ENCODE data around the gene CRTC1.
"Not testable (repeated sequence)": the region's sequence is repeated elsewhere in the genome, so short reads cannot be mapped to it uniquely, and the experiment has no call there.

CRTC1 gene

DNA sequence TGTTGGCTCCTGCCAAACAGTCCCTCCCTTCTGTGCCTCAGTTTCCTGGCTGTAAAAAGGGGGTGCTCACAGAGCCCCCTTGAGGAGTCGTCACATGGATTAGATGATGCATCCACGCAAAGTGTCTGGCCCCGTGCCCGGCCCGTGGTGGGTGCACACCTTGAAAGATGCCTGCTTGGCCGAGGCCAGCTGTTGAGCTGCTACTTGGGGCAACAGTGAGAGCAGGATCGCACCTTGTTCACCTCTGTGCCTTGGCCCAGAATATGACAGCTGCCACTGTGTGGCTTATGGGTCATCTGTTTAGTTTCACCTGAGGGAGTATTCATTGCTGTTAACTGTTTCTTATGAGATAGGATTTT is 17.7 kb downstream of the CRTC1 start:
- no peak for DNase-seq (ENCODE audit: low read depth)

GRCh38 chr19:18704054-18704453 is 20.6 kb downstream of the CRTC1 start:
- DNase-seq (ENCODE audit: low read depth), result no peak

DNA sequence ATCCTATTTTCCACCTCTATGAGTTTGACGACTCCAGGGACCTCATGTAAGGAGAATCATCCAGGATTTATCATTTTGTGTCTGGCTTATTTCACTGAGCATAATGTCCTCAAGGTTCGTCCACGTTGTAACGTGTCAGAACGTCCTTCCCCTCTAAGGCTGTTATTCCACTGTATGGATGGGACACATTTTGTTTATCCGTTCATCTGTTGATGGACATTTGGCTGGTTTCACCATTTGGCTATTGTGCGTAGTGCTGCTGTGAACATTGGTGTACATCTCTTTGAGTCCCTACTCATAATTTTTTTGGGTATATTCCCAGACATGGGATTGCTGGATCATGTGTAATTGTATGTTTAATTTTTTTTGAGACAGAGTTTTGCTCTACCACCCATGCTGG is 21.5 kb downstream of the CRTC1 start:
- no peak for DNase-seq (ENCODE audit: low read depth)

DNA sequence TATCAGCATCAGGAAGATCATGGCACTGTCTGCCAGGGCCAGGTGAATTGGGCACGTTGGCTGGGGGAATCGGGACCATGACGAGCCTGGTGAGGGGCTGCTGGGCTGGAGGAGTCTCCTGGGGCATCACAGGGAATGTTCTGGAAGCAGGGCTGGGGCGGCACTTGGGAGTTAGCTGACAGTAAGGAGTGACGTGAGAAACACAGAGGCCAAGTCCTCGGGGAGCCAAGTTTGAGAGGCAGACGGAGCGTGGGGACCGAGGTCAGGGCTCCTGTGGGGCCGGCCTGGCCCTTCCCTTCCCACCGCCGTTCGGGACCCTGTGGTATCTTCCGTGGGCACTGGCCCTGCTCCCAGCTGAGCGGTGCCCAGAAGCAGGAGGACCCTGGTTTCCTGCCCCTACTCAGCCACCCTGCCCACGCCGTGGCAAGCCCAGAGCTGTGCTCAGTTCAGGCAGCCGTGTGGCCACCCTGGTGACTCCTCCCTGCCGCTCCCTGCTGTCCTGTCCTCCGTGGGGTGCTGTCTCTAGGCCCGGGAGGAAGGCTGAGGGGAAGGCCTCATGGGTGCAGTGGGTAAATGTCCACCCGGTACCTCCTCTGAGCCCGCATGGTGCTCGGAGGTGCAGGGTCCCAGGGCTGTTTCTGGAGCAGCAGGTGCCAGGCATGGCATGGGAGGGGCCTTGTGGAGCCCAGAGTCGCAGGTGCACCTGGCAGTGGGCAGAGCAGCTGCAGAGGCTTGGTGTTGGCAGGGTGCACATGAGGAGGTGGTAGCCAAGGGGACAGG is 25.2 kb downstream of the CRTC1 start:
- no peak for DNase-seq (ENCODE audit: low read depth)

DNA sequence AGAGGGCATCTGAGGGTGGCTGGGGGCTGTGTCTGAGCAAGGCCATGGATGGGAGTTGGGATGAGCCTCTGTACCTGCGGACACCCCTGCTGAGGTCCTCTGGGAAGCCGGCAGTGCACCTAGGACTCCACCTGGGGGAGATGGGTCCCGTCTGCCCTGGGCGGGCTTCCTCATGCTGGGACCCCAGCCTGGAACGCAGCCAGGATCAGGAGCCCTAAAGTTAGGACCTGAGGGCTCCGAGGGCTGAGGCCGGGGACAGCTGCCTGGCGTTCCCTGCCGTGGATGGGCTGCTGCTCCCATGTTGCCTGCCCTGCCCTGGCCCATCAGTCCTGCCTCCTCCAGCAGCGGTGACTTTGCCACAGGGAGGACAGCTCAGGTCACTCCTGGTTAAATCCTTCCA is 26.1 kb downstream of the CRTC1 start:
- DNase-seq (ENCODE audit: low read depth), result no peak

GRCh38 chr19:18710186-18710585 is 26.7 kb downstream of the CRTC1 start:
- no peak for DNase-seq (ENCODE audit: low read depth)

DNA sequence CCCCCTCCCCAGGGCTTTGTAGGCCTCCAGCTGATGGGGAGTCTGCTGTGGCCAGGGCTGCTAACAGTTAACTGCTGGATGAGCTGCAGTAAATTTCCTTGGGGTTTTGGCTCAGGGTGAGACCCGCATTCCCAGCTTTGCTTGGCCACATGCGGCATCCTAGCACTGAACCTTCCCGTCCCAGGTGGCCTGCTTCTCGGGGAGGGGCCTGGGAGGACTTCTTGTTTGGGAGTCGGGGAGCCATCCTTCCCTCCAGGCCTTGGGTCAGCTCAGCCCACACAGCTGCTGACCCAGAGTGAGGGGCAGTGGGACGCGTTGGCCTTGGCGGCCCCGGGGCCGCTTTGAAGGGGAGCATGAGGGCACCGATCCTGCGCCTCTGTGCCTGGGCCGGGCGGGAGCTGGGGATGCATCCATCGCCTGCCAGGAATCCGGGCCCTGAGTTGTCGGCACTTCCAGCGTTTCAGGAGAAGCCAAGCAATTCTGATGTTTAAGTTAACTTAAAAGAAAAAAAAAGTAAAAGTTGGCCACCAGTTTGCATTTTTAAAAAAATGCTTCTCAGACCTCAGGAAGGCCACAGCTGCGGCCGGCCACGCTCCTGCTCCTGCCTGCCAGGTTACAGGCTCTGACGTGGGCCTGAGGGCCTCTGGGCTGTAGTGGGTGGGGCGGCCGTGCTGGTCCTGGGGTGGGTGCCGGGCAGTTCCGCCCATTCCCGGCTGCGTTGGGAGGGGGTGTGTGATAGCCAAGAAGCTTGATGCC is 27.7 kb downstream of the CRTC1 start:
- no peak for DNase-seq (ENCODE audit: low read depth)

- DNase-seq (ENCODE audit: low read depth), result no peak
Observed at GRCh38 chr19:18711893-18712292, 28.4 kb downstream of the CRTC1 start.

DNA sequence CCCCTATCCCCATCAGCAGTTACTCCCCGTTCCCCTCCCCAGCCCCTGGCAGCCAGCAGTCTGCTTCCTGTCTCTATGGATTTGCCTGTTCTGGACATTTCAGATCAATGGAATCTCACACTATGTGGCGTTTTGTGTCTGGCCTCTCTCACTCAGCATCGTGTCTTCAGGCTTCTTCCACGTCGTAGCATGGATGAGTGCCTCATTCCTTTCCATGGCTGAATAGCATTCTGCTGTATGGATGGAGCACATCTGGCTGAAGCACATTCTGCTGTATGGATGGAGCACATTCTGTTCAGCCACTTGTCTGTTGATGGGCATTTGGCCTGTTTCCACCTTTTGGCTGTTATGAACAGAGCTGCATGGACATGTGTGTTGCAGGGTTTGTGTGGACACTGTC is 29.5 kb downstream of the CRTC1 start:
- no peak for DNase-seq (ENCODE audit: low read depth)

- no peak for DNase-seq (ENCODE audit: low read depth)
Observed at GRCh38 chr19:18713550-18714117, 30.2 kb downstream of the CRTC1 start.

GRCh38 chr19:18715416-18715815 is 31.9 kb downstream of the CRTC1 start:
- no peak for DNase-seq (ENCODE audit: low read depth)

DNA sequence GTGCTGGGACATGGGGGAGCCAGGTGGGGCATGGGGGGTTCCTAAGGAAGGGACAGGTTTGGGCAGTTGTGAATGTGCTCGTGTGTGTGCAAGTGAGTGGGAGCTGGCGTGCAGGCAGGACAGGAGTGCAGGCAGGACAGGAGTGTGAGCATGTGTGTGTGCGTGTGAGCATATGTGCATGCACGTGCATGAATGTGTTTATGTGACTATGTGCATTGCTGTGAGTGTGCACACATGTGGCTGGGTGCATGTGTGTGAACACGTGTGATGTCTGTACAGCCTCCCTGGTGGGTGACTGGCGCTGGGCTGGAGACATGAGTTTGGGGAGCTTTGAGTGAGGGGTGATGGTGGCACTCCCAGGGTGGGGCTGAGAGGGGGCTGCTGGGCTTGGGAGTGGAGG is 33.4 kb downstream of the CRTC1 start:
- no peak for DNase-seq (ENCODE audit: low read depth)

DNA sequence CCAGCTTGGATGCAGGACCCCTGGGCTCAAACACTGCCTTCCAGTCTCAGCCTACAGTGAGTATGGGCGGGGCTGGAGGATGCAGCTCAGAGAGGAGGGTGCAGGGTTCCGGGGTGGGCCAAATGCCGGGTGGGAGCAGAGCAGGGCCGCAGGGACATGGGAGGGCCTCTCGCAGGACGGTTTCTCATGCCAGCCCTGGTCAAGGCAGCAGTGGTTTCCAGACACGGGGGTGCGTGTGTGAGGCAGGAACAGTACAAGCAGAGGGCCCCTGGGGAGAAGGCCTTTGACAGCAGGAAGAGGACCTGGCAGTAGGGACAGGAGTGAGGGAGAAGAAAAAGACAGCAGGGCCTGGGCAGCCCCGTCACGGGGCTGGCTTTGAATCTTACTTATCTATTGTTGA is 34.1 kb downstream of the CRTC1 start:
- DNase-seq (ENCODE audit: low read depth), result no peak

- no peak for DNase-seq (ENCODE audit: low read depth)
Observed at GRCh38 chr19:18718015-18718526, 34.6 kb downstream of the CRTC1 start.

- no peak for DNase-seq (ENCODE audit: low read depth)
Observed at GRCh38 chr19:18718846-18719458, 35.5 kb downstream of the CRTC1 start.

- no peak for DNase-seq (ENCODE audit: low read depth)
Observed at GRCh38 chr19:18719541-18719940, 36.1 kb downstream of the CRTC1 start.

- no peak for DNase-seq (ENCODE audit: low read depth)
Observed at GRCh38 chr19:18723871-18724377, 40.4 kb downstream of the CRTC1 start.

DNA sequence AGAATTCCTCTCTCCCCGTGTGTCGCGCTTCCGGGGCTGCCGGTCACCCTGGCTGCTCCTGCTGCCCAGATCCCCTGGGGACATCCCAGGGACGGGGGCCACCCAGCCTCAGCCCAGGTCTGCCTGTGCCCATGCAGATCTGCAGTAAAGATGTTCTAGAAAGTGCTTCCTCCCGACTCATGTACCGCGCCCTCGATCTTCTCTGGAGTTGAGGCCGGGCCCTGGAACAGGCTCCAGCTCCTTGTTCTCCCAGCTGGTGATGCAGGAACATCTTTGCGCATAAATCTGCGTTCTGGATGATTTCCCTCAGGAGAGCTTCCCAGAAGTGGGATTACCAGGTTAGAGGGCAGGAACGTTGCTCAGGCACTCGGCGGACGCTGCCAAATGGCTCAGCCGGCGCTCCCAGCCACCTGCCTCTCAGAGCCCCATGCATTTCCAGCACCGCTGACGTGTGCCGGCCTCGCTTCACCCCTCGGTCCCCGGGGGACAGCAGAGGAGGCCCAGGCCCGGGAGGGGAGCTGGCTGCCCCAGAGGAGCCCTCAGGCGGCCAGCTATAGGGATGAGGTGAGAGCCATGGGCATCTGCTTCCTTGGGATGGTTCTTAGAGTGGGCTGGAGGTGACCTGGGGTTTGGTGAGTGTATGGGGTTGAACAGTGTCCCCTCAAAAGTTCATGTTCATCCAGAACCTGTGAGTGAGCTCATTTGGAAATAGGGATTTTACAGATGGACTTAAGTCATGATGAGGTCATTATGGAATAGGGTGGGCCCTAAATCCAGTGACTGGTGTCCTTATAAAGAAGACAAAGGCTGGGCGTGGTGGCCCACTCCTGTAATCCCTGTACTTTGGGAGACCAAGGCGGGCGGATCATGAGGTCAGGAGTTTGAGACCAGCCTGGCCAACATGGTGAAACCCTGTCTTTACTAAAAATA is 42.6 kb downstream of the CRTC1 start:
- DNase-seq (ENCODE audit: low read depth), result no peak

DNA sequence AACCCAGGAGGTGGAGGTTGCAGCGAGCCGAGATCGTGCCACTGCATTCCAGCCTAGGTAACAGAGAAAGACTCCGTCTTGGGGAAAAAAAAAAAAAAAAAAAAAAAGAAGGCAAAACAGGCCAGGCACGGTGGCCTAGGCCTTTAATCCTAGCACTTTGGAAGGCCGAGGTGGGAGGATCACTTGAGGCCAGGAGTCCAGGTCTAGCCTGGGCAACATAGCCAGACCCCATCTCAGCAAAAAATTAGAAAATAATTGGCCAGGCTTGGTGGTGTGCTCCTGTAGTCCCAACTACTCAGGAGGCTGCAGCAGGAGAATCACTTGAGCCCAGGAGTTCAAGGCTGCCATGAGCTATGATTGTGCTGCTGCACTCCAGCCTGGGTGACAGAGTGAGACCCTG is 43.4 kb downstream of the CRTC1 start:
- DNase-seq (ENCODE audit: low read depth), result no peak

DNA sequence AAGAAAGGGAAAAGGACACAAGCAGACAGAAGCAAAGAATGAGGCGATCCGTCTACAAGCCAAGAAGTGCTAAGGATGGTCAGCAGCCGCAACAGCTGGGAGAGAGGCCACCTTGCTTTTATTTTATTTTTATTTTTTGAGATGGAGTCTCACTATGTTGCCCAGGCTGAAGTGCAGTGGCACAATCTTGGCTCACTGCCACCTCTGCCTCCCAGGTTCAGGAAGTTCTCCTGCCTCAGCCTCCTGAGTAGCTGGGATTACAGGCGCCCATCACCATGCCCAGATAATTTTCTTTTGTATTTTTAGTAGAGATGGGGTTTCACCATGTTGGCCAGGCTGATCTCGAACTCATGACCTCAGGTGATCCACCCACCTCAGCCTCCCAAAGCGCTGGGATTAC is 44.1 kb downstream of the CRTC1 start:
- DNase-seq (ENCODE audit: low read depth), result not testable (repeated sequence)

DNA sequence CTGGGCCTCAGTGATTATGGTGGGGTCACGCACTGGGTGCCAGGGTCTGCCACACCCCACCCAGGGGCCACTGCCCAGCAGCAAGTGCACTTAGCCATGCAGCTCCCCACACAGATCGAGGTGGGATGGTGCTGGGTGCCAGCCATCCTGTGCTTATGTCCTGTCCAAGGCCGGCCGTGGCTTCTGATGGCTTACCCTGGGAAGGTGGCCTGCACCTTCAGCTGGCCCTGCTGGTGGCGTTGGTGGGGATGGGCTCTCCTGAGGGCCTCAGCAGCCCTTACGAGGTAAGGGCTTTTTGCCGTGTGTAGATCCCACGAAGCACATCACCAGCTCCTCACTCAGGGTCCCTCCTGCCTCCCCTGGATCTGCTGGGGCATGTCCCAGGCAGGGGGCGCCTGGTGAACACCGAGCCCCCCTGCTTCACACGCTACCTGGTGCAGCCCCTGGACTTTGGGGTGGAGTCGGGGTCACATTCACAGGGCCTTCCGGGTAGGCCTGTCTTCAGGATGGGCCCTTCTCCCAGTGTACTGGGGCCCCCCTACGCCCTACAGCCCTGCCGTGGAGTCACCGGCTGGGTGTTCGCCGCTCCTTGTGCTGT is 46.6 kb downstream of the CRTC1 start:
- DNase-seq (ENCODE audit: low read depth), result no peak
